Endothelial cell (in vitro differentiated cells): ENCODE results near the gene TRIM66. TPM values are rescaled to one million over a fixed set of nuclear protein-coding genes. Genes with fewer than 3 reads are reported as not detected.

ENCODE experiments used
- DNase-seq: peaks from one replicate; pipeline ENCODE4 v3.0.0; 2021; ENCODE audit warnings: low spot score
- H3K27ac Mint-ChIP-seq: one replicate; pipeline ENCODE4 v1.8.0; 2021; ENCODE audit warnings: mixed read lengths, inconsistent platforms; ENCODE audit not compliant: unreplicated experiment
- H3K27me3 Mint-ChIP-seq: one replicate; pipeline ENCODE4 v1.8.0; 2021; ENCODE audit warnings: mild to moderate bottlenecking, moderate library complexity, mixed read lengths, inconsistent platforms; ENCODE audit not compliant: unreplicated experiment
- H3K36me3 Mint-ChIP-seq: one replicate; pipeline ENCODE4 v1.8.0; 2021; ENCODE audit warnings: mild to moderate bottlenecking, low read depth, mixed read lengths, inconsistent platforms; ENCODE audit not compliant: unreplicated experiment
- H3K4me1 Mint-ChIP-seq: one replicate; pipeline ENCODE4 v1.8.0; 2021; ENCODE audit warnings: mild to moderate bottlenecking, mixed read lengths, inconsistent platforms; ENCODE audit not compliant: unreplicated experiment
- H3K4me3 Mint-ChIP-seq: one replicate; pipeline ENCODE4 v1.8.0; 2021; ENCODE audit warnings: mild to moderate bottlenecking, mixed read lengths, inconsistent platforms; ENCODE audit not compliant: unreplicated experiment
- H3K9me3 Mint-ChIP-seq: one replicate; pipeline ENCODE4 v1.8.0; 2021; ENCODE audit warnings: mixed read lengths, inconsistent platforms; ENCODE audit not compliant: unreplicated experiment
- CTCF ChIP-seq: fragments of 200-600 bp; sonication (generic); IDR thresholded peaks from one replicate; pipeline ENCODE4 v1.5.0; 2021; ENCODE audit warnings: antibody characterized with exemption; ENCODE audit not compliant: unreplicated experiment
- total RNA-seq: library from RNA; stranded (reverse); fragmentation: NEBNext Ultra II Directional; extraction: Animal tissue kit (Norgen Biotek cat#: 25700); gene quantifications from one replicate; pipeline ENCODE4 v1.2.1, GENCODE V29; 2021; ENCODE audit not compliant: unreplicated experiment

Gene TRIM66
- total RNA-seq, 1 donor from 2014 or later, result 11.4 TPM

DNA sequence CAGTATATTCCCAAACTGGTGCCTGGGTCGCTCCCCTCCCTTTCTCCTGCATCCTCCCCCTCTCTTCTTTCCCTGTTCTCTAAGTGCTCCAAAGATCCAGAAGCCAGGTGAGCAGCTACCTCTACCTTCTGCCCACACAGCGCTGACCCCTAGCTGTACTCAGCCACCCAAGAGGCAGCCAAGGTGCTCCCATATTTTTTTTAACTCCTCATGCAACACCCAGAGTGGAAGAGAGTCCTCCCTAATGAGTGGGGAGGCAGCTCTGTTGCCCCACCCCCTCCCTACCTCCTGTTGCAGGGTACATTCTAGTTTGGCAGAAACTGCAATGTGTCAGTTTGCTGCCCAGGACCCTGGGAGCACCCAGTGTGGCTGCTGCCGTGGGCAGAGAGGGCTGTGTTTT, 40.3 kb upstream of the TRIM66 start:
- TF ChIP-seq CTCF, result no peak
- Mint-ChIP-seq H3K4me1 (peaks cover 68% of the 10 kb centered on the region), H3K9me3 (no peaks in the 10 kb centered on the region), H3K27ac (no peak overlapping the region), H3K4me3 (peak overlapping the region; percentile 47), H3K36me3 (peaks cover 11% of the 10 kb centered on the region), H3K27me3 (peaks cover 7% of the 10 kb centered on the region)
- no peak for DNase-seq

GRCh38 chr11:8721609-8722500, 39.4 kb upstream of the TRIM66 start:
- no peak for DNase-seq
- no peak for TF ChIP-seq CTCF
- peaks cover 77% of the 10 kb centered on the region for H3K4me1 Mint-ChIP-seq
- H3K9me3 Mint-ChIP-seq, result no peaks in the 10 kb centered on the region
- H3K27ac Mint-ChIP-seq, result peak overlapping the region; percentile 70
- peaks cover 11% of the 10 kb centered on the region for H3K36me3 Mint-ChIP-seq
- H3K4me3 Mint-ChIP-seq, result no peak overlapping the region
- H3K27me3 Mint-ChIP-seq, result peaks cover 7% of the 10 kb centered on the region

- Mint-ChIP-seq H3K9me3 (no peaks in the 10 kb centered on the region), H3K27me3 (peaks cover 7% of the 10 kb centered on the region), H3K4me1 (peaks cover 86% of the 10 kb centered on the region), H3K4me3 (no peak overlapping the region), H3K27ac (peak overlapping the region; percentile 70), H3K36me3 (peaks cover 14% of the 10 kb centered on the region)
- no peak for DNase-seq
- TF ChIP-seq CTCF, result no peak
These were observed 38.6 kb upstream of the TRIM66 start for GRCh38 chr11:8720868-8721608.

DNA sequence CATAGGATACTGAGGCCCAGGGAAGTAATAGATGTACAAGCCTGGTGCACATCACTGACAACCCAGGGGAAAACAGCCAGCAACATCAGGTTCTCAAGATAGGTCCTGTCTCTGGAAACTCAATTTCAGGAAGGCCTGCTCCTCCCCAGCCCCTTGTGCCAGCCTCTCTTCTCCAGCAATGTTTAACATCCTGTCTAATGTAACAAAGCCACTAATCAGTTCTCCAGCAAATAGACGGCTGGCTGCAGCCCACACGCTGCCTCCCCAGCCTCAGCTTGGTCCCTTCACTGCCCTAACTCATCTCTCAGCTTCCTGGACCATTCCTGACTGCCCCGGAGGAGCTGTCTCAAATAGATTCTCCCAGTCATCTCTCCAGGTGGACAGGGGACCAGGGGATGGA, 37.9 kb upstream of the TRIM66 start:
- Mint-ChIP-seq H3K27ac (no peak overlapping the region), H3K27me3 (peaks cover 9% of the 10 kb centered on the region), H3K4me1 (peaks cover 92% of the 10 kb centered on the region), H3K36me3 (peaks cover 15% of the 10 kb centered on the region), H3K4me3 (no peak overlapping the region), H3K9me3 (no peaks in the 10 kb centered on the region)
- TF ChIP-seq CTCF, result no peak
- no peak for DNase-seq

- Mint-ChIP-seq H3K9me3 (no peaks in the 10 kb centered on the region), H3K27me3 (peaks cover 6% of the 10 kb centered on the region), H3K4me1 (peaks cover 95% of the 10 kb centered on the region), H3K4me3 (no peak overlapping the region), H3K27ac (no peak overlapping the region), H3K36me3 (peaks cover 18% of the 10 kb centered on the region)
- no peak for TF ChIP-seq CTCF
- no peak for DNase-seq
These were observed 37.3 kb upstream of the TRIM66 start for GRCh38 chr11:8719721-8720120.
